Osteocyte (in vitro differentiated cells): ENCODE results near the gene HOXD4. TPM values are rescaled to one million over a fixed set of nuclear protein-coding genes. Genes with fewer than 3 reads are reported as not detected.

ENCODE experiments used
- DNase-seq: peaks from one replicate; pipeline ENCODE4 v3.0.0; 2021; ENCODE audit warnings: mixed read lengths; ENCODE audit not compliant: unreplicated experiment; ENCODE audit errors: extremely low spot score
- H3K27ac Mint-ChIP-seq: one replicate; pipeline ENCODE4 v1.8.0; 2021; ENCODE audit warnings: mild to moderate bottlenecking, mixed read lengths; ENCODE audit not compliant: unreplicated experiment
- H3K27me3 Mint-ChIP-seq: one replicate; pipeline ENCODE4 v1.8.0; 2021; ENCODE audit warnings: mixed read lengths; ENCODE audit not compliant: unreplicated experiment
- H3K36me3 Mint-ChIP-seq: one replicate; pipeline ENCODE4 v1.8.0; 2021; ENCODE audit warnings: mixed read lengths; ENCODE audit not compliant: unreplicated experiment
- H3K4me1 Mint-ChIP-seq: one replicate; pipeline ENCODE4 v1.8.0; 2021; ENCODE audit warnings: mixed read lengths; ENCODE audit not compliant: unreplicated experiment
- H3K4me3 Mint-ChIP-seq: one replicate; pipeline ENCODE4 v1.8.0; 2021; ENCODE audit warnings: mild to moderate bottlenecking, moderate library complexity, mixed read lengths; ENCODE audit not compliant: unreplicated experiment
- H3K9me3 Mint-ChIP-seq: one replicate; pipeline ENCODE4 v1.8.0; 2021; ENCODE audit warnings: mixed read lengths; ENCODE audit not compliant: unreplicated experiment
- total RNA-seq: library from RNA; stranded (reverse); gene quantifications from 2 replicates; pipeline ENCODE4 v1.2.1, GENCODE V29; 2021
- TF ChIP-seq, protein P1 (sequence below): fragments of 200-600 bp; sonication (generic); IDR thresholded peaks from 2 replicates; pipeline ENCODE4 v1.5.0; 2021; ENCODE audit warnings: antibody characterized with exemption, mild to moderate bottlenecking, moderate library complexity

Gene HOXD4
- total RNA-seq, 1 donor from 2014 or later: not detected

DNA sequence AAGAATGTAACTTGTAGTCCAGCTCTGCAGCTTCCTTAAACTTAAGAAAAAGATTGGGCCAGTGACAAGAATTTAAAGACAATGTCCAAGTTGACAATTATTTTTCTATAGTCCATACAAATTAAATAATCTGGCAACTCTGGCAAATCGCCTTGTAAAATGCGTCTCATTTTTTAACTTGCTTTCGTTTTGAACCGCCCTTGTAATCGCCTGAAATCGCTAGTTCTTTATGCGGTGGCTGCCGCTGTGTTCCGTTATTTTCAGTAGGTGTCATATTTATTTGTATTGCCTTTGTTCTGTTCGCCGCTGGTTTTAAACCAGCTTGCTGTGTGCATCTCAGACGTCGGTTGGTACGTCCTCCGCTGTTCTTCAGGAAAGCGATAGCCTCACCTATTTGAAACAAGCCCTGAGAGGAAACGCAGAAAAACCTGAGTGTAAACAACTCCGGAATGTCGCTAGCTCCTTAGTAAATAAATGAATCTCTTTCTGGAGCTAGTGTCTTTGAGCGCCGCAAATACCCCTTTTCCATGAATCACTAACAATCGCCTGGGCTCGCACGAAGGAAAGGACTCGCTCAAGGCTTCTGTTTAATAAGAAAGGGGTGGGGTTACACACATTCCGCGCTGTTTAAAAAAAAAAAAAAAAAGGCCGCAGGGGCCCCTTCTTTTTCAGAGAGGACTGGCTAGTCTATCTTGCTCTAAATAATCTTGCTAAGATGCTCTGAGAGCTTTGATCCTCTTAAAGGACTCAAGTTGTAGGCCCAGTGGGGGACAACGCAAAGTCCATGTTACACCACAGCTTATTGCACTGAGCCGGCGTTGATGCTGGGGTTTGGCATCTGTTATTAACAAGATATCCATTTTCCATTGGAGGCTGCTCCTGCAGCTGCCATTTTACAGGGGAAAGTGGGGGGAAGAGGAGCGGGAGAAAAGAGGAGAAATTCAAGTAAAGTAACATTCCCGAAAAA, 18.9 kb upstream of the HOXD4 start:
- Mint-ChIP-seq H3K27ac (no peak overlapping the region), H3K9me3 (no peaks in the 10 kb centered on the region), H3K36me3 (peaks cover under 1% of the 10 kb centered on the region), H3K4me1 (peaks cover 33% of the 10 kb centered on the region), H3K27me3 (peaks cover 84% of the 10 kb centered on the region), H3K4me3 (peak overlapping the region; percentile 34)
- DNase-seq: no peak
- TF ChIP-seq, protein P1, sequence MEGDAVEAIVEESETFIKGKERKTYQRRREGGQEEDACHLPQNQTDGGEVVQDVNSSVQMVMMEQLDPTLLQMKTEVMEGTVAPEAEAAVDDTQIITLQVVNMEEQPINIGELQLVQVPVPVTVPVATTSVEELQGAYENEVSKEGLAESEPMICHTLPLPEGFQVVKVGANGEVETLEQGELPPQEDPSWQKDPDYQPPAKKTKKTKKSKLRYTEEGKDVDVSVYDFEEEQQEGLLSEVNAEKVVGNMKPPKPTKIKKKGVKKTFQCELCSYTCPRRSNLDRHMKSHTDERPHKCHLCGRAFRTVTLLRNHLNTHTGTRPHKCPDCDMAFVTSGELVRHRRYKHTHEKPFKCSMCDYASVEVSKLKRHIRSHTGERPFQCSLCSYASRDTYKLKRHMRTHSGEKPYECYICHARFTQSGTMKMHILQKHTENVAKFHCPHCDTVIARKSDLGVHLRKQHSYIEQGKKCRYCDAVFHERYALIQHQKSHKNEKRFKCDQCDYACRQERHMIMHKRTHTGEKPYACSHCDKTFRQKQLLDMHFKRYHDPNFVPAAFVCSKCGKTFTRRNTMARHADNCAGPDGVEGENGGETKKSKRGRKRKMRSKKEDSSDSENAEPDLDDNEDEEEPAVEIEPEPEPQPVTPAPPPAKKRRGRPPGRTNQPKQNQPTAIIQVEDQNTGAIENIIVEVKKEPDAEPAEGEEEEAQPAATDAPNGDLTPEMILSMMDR: no peak

DNA sequence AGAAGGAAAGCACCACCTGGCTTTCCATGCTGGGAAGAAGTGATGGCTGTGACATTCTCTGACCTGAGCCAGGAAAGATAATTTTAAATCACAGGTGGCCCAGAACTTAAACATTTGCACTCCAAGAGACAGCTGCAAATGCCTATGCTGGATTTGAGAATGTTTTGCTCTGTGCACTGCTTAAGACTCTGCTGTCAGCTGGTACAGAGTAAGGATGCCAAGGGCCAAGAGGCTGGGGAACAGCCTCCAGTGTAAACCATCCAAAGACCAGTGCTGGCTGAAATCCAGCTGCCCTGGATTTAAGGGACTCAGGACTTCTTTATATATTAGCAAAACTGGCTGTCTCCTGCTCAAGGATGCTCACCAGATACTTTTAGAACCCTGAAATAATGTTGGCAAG, 18.0 kb upstream of the HOXD4 start:
- Mint-ChIP-seq H3K27me3 (peaks cover 84% of the 10 kb centered on the region), H3K9me3 (peaks cover 3% of the 10 kb centered on the region), H3K4me3 (no peak overlapping the region), H3K4me1 (peaks cover 29% of the 10 kb centered on the region), H3K27ac (no peak overlapping the region), H3K36me3 (peaks cover 3% of the 10 kb centered on the region)
- no peak for DNase-seq
- TF ChIP-seq, protein P1: no peak

- Mint-ChIP-seq H3K27ac (no peak overlapping the region), H3K4me3 (no peak overlapping the region), H3K4me1 (peaks cover 23% of the 10 kb centered on the region), H3K9me3 (peaks cover 4% of the 10 kb centered on the region), H3K36me3 (peaks cover 4% of the 10 kb centered on the region), H3K27me3 (peaks cover 84% of the 10 kb centered on the region)
- no peak for DNase-seq
- TF ChIP-seq, protein P1: no peak
These were observed 17.3 kb upstream of the HOXD4 start for GRCh38 chr2:176134035-176134434.

DNA sequence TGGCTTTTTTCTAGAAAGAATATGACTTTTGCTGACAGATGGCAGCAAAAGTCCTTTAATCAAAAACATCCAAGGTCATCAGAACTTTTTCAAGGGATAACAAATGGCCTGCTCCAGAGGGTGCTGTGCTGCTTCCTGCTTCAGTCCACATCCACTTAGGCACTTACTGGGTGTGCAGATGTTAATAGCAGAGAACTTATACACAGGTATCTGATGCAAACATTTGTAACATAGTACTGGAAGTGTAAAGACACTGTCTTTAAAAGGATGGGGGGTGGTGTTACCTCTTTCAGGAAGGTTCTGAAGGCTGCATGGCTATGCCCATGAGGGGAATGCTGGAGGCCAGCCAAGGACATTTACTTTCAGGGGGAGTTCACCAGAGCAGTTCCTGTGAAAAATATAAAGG, 16.3 kb upstream of the HOXD4 start:
- Mint-ChIP-seq H3K9me3 (peaks cover 4% of the 10 kb centered on the region), H3K36me3 (peaks cover 5% of the 10 kb centered on the region), H3K4me3 (no peak overlapping the region), H3K4me1 (peaks cover 20% of the 10 kb centered on the region), H3K27ac (no peak overlapping the region), H3K27me3 (peaks cover 89% of the 10 kb centered on the region)
- TF ChIP-seq, protein P1: no peak
- no peak for DNase-seq
